DND-41 (cell line): Measurements from ENCODE around the gene LRRC74B.

ENCODE experiments used
- EZH2 ChIP-seq: IDR thresholded peaks from 3 replicates; pipeline ENCODE4 v1.6.1; 2012; ENCODE audit warnings: borderline replicate concordance, low read depth, mild to moderate bottlenecking, moderate library complexity, low read length, inconsistent platforms; ENCODE audit not compliant: severe bottlenecking
- TF ChIP-seq, protein P1 (sequence below): IDR thresholded peaks from 2 replicates; pipeline ENCODE4 v1.5.1; 2012; ENCODE audit warnings: borderline replicate concordance, low read length, moderate library complexity, mild to moderate bottlenecking; ENCODE audit not compliant: poor library complexity, severe bottlenecking; ENCODE audit errors: extremely low read depth

DNA sequence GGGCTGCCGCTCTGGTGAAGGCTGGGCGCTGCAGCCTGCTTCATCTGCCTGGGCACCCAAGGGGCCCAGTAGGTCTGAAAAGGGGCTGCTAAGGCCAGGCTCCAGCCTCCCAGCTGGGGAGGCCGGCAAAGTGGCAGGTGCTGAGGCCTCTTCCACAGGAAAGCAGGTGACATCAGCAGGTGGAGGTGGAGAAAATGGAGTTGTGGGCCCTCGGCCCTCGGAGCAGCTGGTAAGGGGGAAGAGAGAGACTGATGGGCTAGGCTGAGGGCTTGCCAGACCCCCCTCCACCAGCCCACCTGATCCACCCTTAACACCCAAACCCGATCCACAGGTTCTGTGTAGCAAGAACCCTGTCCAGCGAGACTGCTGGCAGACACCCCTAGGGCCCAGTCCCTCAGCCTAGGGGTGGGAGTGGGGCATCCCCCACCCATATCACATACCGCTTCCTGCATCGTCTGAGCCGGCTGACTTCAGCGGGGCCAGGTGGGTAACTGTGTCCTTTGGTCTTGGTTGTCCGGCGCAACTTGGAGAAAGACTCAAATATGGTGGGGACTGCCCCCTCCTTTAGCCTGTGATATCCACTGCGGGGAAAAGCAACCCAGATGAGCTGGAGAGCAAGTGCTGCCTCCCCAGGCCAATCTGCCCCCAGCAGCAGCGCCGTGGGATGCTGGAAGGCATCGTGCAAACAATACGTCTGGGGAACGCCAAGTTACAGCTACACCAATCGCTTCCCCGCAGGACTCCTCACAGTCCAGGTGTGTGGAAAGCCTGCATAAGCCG lies 45.3 kb upstream of the LRRC74B start:
- TF ChIP-seq, protein P1, sequence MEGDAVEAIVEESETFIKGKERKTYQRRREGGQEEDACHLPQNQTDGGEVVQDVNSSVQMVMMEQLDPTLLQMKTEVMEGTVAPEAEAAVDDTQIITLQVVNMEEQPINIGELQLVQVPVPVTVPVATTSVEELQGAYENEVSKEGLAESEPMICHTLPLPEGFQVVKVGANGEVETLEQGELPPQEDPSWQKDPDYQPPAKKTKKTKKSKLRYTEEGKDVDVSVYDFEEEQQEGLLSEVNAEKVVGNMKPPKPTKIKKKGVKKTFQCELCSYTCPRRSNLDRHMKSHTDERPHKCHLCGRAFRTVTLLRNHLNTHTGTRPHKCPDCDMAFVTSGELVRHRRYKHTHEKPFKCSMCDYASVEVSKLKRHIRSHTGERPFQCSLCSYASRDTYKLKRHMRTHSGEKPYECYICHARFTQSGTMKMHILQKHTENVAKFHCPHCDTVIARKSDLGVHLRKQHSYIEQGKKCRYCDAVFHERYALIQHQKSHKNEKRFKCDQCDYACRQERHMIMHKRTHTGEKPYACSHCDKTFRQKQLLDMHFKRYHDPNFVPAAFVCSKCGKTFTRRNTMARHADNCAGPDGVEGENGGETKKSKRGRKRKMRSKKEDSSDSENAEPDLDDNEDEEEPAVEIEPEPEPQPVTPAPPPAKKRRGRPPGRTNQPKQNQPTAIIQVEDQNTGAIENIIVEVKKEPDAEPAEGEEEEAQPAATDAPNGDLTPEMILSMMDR: peak; percentile 23
- TF ChIP-seq EZH2: no peak
